AG04449 (cell line): ENCODE data around the gene ITGB3.

Experiments
- CTCF ChIA-PET: fragments of 350-600 bp; formaldehyde crosslinking; extraction: SDS; loops from one replicate; lab custom pipeline; 2021; ENCODE audit warnings: antibody characterized with exemption; lab: Yijun Ruan, JAX
- POLR2A ChIA-PET: fragments of 400-600, 350-600 bp; formaldehyde crosslinking; extraction: SDS; loops from one replicate; lab custom pipeline; 2020; ENCODE audit warnings: antibody characterized with exemption, inconsistent platforms; lab: Yijun Ruan, JAX
- DNase-seq: peaks from one replicate; pipeline ENCODE4 v3.0.0-alpha.2; 2010; ENCODE audit warnings: low read depth, low spot score
- H3K4me3 ChIP-seq: 2 replicates; pipeline ENCODE4 v1.5.1; 2011; ENCODE audit warnings: low read depth, mild to moderate bottlenecking, control low read depth, low read length
- TF ChIP-seq, protein P1 (sequence below): IDR thresholded peaks from one replicate; pipeline ENCODE4 v1.5.1; 2011; ENCODE audit warnings: mild to moderate bottlenecking, moderate library complexity, low read length, control low read depth, inconsistent platforms; ENCODE audit not compliant: insufficient read depth; ENCODE audit errors: missing control alignments

Gene ITGB3

DNA sequence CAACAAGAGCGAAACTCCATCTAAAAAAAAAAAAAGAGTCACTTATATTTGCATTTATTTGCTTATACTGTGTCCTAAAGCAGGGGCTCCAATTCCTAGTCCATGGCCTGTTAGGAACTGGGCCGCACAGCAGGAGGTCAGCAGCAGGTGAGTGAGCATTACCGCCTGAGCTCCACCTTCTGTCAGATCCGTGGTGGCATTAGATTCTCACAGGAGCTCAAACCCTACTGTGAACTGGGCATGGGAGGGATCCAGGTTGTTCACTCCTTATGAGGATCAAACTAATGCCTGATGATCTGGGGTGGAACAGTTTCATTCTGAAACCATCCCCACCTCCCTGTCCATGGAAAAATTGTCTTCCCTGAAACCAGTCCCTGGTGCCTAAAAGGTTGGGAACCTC is 24.9 kb downstream of the ITGB3 start:
- ChIA-PET CTCF (interaction anchor here (1.1 kb wide), 1 partner anchor 49 kb away, joined by 3 read pairs; no protein-coding TSS in a partner anchor), POLR2A (interaction anchor here (0.7 to 0.8 kb wide), 2 partner anchors 16 to 32 kb away, joined by 3 to 4 read pairs; no protein-coding TSS in a partner anchor)
- DNase-seq, result no peak
- H3K4me3 ChIP-seq, result no peak overlapping the region
- TF ChIP-seq, protein P1, sequence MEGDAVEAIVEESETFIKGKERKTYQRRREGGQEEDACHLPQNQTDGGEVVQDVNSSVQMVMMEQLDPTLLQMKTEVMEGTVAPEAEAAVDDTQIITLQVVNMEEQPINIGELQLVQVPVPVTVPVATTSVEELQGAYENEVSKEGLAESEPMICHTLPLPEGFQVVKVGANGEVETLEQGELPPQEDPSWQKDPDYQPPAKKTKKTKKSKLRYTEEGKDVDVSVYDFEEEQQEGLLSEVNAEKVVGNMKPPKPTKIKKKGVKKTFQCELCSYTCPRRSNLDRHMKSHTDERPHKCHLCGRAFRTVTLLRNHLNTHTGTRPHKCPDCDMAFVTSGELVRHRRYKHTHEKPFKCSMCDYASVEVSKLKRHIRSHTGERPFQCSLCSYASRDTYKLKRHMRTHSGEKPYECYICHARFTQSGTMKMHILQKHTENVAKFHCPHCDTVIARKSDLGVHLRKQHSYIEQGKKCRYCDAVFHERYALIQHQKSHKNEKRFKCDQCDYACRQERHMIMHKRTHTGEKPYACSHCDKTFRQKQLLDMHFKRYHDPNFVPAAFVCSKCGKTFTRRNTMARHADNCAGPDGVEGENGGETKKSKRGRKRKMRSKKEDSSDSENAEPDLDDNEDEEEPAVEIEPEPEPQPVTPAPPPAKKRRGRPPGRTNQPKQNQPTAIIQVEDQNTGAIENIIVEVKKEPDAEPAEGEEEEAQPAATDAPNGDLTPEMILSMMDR, result no peak

DNA sequence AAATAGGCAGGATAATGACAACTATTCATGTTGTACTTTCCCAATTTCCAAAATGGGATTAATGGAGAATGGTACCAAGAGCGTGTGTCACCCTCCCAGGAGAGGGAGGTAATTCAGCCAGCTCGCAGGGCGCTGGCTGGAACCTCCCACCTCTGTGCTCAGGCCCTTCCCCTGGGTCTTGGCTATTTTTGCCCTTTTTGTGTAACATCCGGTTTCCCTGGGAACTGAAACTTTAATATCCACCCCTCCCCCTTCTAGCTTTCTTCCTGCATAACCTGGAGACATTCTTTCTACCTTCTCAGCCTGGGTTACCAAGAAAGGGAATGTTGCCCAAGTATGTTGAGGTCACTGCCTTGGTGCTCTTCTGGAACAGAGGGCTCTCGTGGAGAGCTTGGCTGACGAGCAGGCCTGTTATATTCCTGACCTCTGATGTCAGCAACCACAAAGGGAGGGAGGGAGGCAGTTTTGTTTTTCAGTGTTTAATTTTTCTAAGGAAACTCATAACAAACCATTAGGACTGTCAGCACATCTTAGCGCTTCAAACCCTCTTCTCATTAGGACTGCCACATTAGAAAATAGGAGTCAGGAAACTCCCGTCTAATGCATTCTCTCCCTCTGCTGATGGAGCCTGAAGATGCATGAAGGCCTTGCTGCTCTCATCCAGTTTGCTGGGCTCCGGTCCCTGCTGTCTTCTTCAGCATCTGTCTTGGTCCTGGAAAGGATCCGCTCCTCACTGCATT is 25.6 kb downstream of the ITGB3 start:
- H3K4me3 ChIP-seq, result no peak overlapping the region
- CTCF ChIA-PET, result interaction anchor here (1.1 kb wide), 1 partner anchor 49 kb away, joined by 3 read pairs; no protein-coding TSS in a partner anchor
- peak; percentile 94 for DNase-seq
- POLR2A ChIA-PET, result interaction anchor here (0.7 to 0.8 kb wide), 3 partner anchors 15 to 1887 kb away, joined by 3 to 4 read pairs (median 3); no protein-coding TSS in a partner anchor
- TF ChIP-seq, protein P1, result peak; percentile 39

DNA sequence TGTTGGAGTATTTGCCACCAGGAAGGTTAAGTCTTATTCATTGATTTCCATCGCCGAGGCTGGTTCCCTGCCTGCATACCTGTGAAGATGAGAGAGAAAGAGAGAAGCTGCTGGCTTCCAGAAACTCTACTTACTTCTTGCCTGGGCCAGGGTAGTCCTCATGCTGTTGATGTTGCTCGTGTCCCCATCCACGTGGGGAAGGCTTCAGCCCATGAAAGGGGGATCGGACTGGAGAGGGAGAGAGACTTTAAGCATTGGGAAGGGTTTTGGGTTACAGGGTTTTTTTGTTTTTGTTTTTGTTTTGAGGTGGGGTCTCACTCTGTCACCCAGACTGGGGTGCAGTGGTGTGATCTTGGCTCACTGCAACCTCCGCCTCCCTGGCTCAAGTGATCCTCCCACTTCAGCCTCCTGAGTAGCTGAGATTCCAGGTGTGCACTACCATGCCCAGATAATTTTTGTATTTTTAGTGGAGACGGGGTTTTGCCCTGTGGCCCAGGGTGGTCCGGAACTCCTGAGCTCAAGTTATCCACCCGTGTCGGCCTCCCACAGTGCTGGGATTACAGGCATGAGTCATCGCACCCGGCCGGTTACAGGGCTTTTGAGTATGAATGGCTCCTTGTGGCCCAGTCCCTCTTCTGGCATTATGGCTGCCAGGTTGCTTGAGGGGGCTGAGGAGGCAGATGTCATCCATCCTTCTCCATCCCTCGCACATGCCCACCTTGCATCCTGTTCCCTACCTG is 26.6 kb downstream of the ITGB3 start:
- POLR2A ChIA-PET, result interaction anchor here (1.1 kb wide), 1 partner anchor 22 kb away, joined by 3 read pairs; no protein-coding TSS in a partner anchor
- TF ChIP-seq, protein P1, result no peak
- DNase-seq, result no peak
- no peak overlapping the region for H3K4me3 ChIP-seq
- CTCF ChIA-PET, result interaction anchor here (2.0 kb wide), 1 partner anchor 10 kb away, joined by 5 read pairs; no protein-coding TSS in a partner anchor

DNA sequence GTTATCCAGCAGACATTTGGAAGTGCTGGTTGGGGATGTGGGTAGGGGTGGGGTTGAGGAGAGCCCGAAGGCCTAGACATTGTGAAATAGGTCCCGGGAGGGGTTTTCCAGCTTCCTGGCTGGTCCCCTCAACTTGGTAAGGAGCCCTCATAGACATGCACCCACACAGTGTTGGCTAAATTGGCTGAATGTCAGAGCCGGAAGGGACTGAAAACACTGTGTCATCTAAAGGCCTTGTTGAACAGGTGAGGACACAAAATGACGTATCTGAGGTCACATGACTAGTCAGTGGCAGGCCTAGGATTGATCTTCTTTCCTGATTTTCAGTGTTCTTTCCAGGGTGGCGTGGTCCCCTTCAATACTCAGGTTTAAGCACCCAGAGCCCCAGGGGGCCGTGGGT is 27.6 kb downstream of the ITGB3 start:
- H3K4me3 ChIP-seq, result no peak overlapping the region
- no peak for DNase-seq
- CTCF ChIA-PET, result interaction anchor here (2.0 kb wide), 1 partner anchor 9 kb away, joined by 5 read pairs; no protein-coding TSS in a partner anchor
- TF ChIP-seq, protein P1, result no peak
- POLR2A ChIA-PET, result no interaction called here

DNA sequence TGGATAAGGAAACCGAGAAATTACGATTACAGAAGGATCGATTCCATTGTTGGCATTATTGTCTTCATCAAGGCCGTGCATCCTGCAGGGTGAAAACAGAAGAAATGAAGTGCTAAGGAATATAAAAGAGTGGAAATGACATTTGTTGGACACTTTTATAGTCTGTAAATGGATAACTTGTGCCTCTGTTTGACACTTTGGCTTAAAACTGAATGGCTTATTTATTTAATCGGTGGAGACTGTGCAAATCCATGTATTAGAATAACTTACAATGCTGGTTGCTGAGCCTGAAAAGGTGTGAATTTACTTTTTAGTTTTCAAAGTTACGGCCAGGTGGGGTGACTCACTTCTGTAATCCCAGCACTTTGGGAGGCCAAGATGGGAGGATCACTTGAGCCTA is 31.4 kb downstream of the ITGB3 start:
- ChIA-PET POLR2A (no interaction called here), CTCF (interaction anchor here (1.5 kb wide), 1 partner anchor 21 kb away, joined by 4 read pairs; no protein-coding TSS in a partner anchor)
- TF ChIP-seq, protein P1, result no peak
- no peak for DNase-seq
- no peak overlapping the region for H3K4me3 ChIP-seq
